Caco-2 (cell line): ENCODE data around the gene IKZF1. TPM values are rescaled to one million over a fixed set of nuclear protein-coding genes. Genes with fewer than 3 reads are reported as not detected.

Experiments used
- BruUV-seq: library from RNA; stranded (reverse); fragments of 400-500 nt; replicated peaks from 2 replicates; lab custom pipeline; 2021; lab: Mats Ljungman, UMichigan
- CTCF ChIA-PET: fragments of 300-600 bp; sonication (Branson Sonifier 250); formaldehyde crosslinking; loops from one replicate; lab custom pipeline; 2022; ENCODE audit warnings: antibody characterized with exemption; lab: Charles Lee
- POLR2A ChIA-PET: fragments of 300-600 bp; sonication (Branson Sonifier 250); formaldehyde crosslinking; loops from one replicate; lab custom pipeline; 2022; ENCODE audit warnings: antibody characterized with exemption; lab: Charles Lee
- DNase-seq, 2 experiments: peaks; one replicate each; pipeline versions ENCODE4 v3.0.0 to v3.0.0-alpha.2; 2020 to 2022
- H3K27me3 ChIP-seq: replicated peaks from 2 replicates; pipeline ENCODE4 v1.6.0; 2011; ENCODE audit warnings: low read length; ENCODE audit not compliant: control insufficient read depth, insufficient read depth
- H3K36me3 ChIP-seq: 2 replicates; pipeline ENCODE4 v1.5.1; 2011; ENCODE audit warnings: low read length; ENCODE audit not compliant: control insufficient read depth, insufficient read depth
- H3K4me1 ChIP-seq: fragments of 250-450 bp; sonication (Bioruptor Pico); 2 replicates; pipeline ENCODE4 v1.5.1; 2020; ENCODE audit warnings: mild to moderate bottlenecking
- H3K4me3 ChIP-seq: 2 replicates; pipeline ENCODE4 v1.5.1; 2011; ENCODE audit warnings: low read depth, mild to moderate bottlenecking, control low read depth, low read length
- H3K9me3 ChIP-seq: fragments of 250-450 bp; sonication (Bioruptor Pico); 2 replicates; pipeline ENCODE4 v1.5.1; 2020; ENCODE audit warnings: mild to moderate bottlenecking, moderate library complexity
- H3K27ac Mint-ChIP-seq: one replicate; pipeline ENCODE4 v1.8.0; 2022; ENCODE audit warnings: mixed read lengths; ENCODE audit not compliant: unreplicated experiment
- H3K27me3 Mint-ChIP-seq: one replicate; pipeline ENCODE4 v1.8.0; 2022; ENCODE audit warnings: mixed read lengths; ENCODE audit not compliant: insufficient read depth, unreplicated experiment
- H3K36me3 Mint-ChIP-seq: one replicate; pipeline ENCODE4 v1.8.0; 2022; ENCODE audit warnings: mild to moderate bottlenecking, mixed read lengths; ENCODE audit not compliant: insufficient read depth, unreplicated experiment
- H3K4me1 Mint-ChIP-seq: one replicate; pipeline ENCODE4 v1.8.0; 2022; ENCODE audit warnings: low read depth, mixed read lengths; ENCODE audit not compliant: unreplicated experiment
- H3K4me3 Mint-ChIP-seq: one replicate; pipeline ENCODE4 v1.8.0; 2022; ENCODE audit warnings: mild to moderate bottlenecking, moderate library complexity, mixed read lengths; ENCODE audit not compliant: unreplicated experiment
- H3K9me3 Mint-ChIP-seq: one replicate; pipeline ENCODE4 v1.8.0; 2022; ENCODE audit warnings: mixed read lengths; ENCODE audit not compliant: unreplicated experiment
- intact Hi-C: fragments of 100-400 bp; cut with micrococcal nuclease; formaldehyde crosslinking; loops from one replicate; pipeline ENCODE4 v1.10.0; 2022; ENCODE audit not compliant: unreplicated experiment
- total RNA-seq: library from RNA; stranded (reverse); gene quantifications from 2 replicates; pipeline ENCODE4 v1.2.3, GENCODE V29; 2022
- TF ChIP-seq, protein P1 (sequence below), 2 experiments: fragments of 200-600 bp in 1 of 2; IDR thresholded peaks; 1 replicate in 1 of 2; 2 replicates in 1 of 2; pipeline versions ENCODE4 v1.5.1 to v1.8.0; 2011 to 2022; ENCODE audit warnings: antibody characterized with exemption in 1 of 2, control low read depth in 1 of 2, inconsistent platforms in 1 of 2, low read depth in 1 of 2, low read length in 1 of 2, mild to moderate bottlenecking in 1 of 2, moderate library complexity in 1 of 2; ENCODE audit not compliant: insufficient read depth in 1 of 2, severe bottlenecking in 1 of 2, unreplicated experiment in 1 of 2

Gene IKZF1
- total RNA-seq, 1 experiment from 2014 or later, result not detected

DNA sequence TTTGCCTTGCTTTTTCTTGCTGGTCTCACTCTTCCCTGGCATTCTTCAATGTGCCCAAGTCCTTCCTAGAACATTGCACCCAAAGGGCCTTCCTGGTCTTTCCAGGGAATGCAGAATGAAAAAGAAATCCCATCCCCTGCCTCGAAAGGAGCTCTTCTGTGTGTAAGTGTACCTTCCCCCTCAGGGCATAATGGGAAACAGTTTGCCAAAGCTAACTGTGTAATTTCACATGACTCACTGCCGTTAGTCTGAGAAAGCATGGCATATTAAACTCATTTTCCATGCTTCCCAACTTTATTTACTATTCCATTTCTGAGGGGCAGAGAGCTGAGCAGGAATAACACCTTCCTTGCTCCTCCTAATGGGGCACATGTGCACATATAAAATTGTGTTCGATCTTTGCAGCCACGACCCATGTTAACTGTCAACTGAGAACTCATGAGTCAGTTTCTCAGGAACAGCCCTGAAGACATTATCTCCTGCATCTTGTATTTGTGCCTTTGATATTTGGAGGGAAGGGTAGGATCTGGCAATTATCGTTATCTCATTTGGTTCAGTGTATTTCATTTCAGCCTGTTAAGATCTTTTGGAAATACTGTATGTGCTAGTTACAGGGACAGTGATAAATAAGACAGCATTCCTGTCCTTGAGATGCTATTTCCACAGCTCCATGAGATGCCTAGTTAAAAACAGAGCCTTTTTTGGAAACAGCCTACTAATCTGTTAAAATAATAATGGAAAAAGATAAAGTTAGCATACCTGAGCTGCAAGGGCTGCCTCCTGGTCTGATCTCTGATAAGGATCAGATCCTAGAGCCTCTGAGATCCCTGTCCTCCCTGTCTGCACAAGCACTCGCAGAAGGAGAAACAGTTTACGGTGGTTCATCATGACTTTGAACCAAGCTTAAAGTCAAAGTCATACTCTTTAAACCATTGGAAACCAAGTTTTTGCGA is 42.3 kb downstream of the IKZF1 start:
- ChIA-PET CTCF (no interaction called here), POLR2A (no interaction called here)
- Histone ChIP-seq H3K4me3 (no peak overlapping the region), H3K36me3 (no peaks in the 10 kb centered on the region), H3K27me3 (peaks cover 2% of the 10 kb centered on the region), H3K4me1 (no peaks in the 10 kb centered on the region), H3K9me3 (no peaks in the 10 kb centered on the region)
- TF ChIP-seq, protein P1, sequence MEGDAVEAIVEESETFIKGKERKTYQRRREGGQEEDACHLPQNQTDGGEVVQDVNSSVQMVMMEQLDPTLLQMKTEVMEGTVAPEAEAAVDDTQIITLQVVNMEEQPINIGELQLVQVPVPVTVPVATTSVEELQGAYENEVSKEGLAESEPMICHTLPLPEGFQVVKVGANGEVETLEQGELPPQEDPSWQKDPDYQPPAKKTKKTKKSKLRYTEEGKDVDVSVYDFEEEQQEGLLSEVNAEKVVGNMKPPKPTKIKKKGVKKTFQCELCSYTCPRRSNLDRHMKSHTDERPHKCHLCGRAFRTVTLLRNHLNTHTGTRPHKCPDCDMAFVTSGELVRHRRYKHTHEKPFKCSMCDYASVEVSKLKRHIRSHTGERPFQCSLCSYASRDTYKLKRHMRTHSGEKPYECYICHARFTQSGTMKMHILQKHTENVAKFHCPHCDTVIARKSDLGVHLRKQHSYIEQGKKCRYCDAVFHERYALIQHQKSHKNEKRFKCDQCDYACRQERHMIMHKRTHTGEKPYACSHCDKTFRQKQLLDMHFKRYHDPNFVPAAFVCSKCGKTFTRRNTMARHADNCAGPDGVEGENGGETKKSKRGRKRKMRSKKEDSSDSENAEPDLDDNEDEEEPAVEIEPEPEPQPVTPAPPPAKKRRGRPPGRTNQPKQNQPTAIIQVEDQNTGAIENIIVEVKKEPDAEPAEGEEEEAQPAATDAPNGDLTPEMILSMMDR (IDR thresholded peaks at IDR 0.05; ENCODE audit: insufficient read depth in 1 of 2, low read depth in 1 of 2, low read length in 1 of 2, severe bottlenecking in 1 of 2, unreplicated experiment in 1 of 2), result no peak
- Mint-ChIP-seq H3K4me1 (no peaks in the 10 kb centered on the region), H3K27me3 (peaks cover 27% of the 10 kb centered on the region), H3K4me3 (no peak overlapping the region), H3K27ac (no peak overlapping the region), H3K9me3 (no peaks in the 10 kb centered on the region), H3K36me3 (no peaks in the 10 kb centered on the region)
- no TSS peak for BruUV-seq
- intact Hi-C loops, result no loop called here
- DNase-seq, result no peak

GRCh38 chr7:50347693-50348092 is 43.2 kb downstream of the IKZF1 start:
- intact Hi-C loops, result no loop called here
- Mint-ChIP-seq H3K4me3 (no peak overlapping the region), H3K27ac (no peak overlapping the region), H3K36me3 (no peaks in the 10 kb centered on the region), H3K4me1 (no peaks in the 10 kb centered on the region), H3K9me3 (no peaks in the 10 kb centered on the region), H3K27me3 (peaks cover 30% of the 10 kb centered on the region)
- no peak for DNase-seq
- H3K9me3 ChIP-seq, result no peaks in the 10 kb centered on the region
- H3K27me3 ChIP-seq, result peaks cover 2% of the 10 kb centered on the region
- H3K36me3 ChIP-seq, result no peaks in the 10 kb centered on the region
- ChIA-PET POLR2A (no interaction called here), CTCF (no interaction called here)
- TF ChIP-seq, protein P1 (IDR thresholded peaks at IDR 0.05; ENCODE audit: insufficient read depth in 1 of 2, low read depth in 1 of 2, low read length in 1 of 2, severe bottlenecking in 1 of 2, unreplicated experiment in 1 of 2), result no peak
- H3K4me3 ChIP-seq, result no peak overlapping the region
- H3K4me1 ChIP-seq, result no peaks in the 10 kb centered on the region
- BruUV-seq, result no TSS peak

GRCh38 chr7:50348469-50349162 is 44.1 kb downstream of the IKZF1 start:
- Mint-ChIP-seq H3K27ac (no peak overlapping the region), H3K4me1 (no peaks in the 10 kb centered on the region), H3K9me3 (no peaks in the 10 kb centered on the region), H3K36me3 (no peaks in the 10 kb centered on the region), H3K4me3 (no peak overlapping the region), H3K27me3 (peaks cover 24% of the 10 kb centered on the region)
- CTCF ChIA-PET, result no interaction called here
- POLR2A ChIA-PET, result no interaction called here
- TF ChIP-seq, protein P1 (IDR thresholded peaks at IDR 0.05; ENCODE audit: insufficient read depth in 1 of 2, low read depth in 1 of 2, low read length in 1 of 2, severe bottlenecking in 1 of 2, unreplicated experiment in 1 of 2), result no peak
- Histone ChIP-seq H3K9me3 (no peaks in the 10 kb centered on the region), H3K36me3 (no peaks in the 10 kb centered on the region), H3K27me3 (peaks cover 2% of the 10 kb centered on the region), H3K4me3 (no peak overlapping the region), H3K4me1 (no peaks in the 10 kb centered on the region)
- intact Hi-C loops, result no loop called here
- BruUV-seq, result no TSS peak
- no peak for DNase-seq
